DOHH2 (cell line): ENCODE data around the gene DDX17.

Experiments
- CTCF ChIP-seq: fragments of 200-600 bp; sonication (generic); IDR thresholded peaks from one replicate; pipeline ENCODE4 v1.5.1; 2014; ENCODE audit warnings: antibody characterized with exemption, mild to moderate bottlenecking, low read depth, low read length; ENCODE audit not compliant: poor library complexity, severe bottlenecking
- EZH2phosphoT487 ChIP-seq: fragments of 200-600 bp; sonication (generic); IDR thresholded peaks from 2 replicates; pipeline ENCODE4 v1.6.1; 2017; ENCODE audit warnings: borderline replicate concordance, mild to moderate bottlenecking, antibody characterized with exemption, low read length, moderate library complexity, mixed read lengths

- TF ChIP-seq CTCF (no peak), EZH2phosphoT487 (no peak)
Measured at GRCh38 chr22:38497869-38498268, 8.2 kb downstream of the DDX17 start.
